Glutamatergic neuron (in vitro differentiated cells): Measurements from ENCODE around the gene ORMDL2. TPM values are rescaled to one million over a fixed set of nuclear protein-coding genes. Genes with fewer than 3 reads are reported as not detected.

Source experiments
- DNase-seq: peaks from one replicate; pipeline ENCODE4 v3.0.0; 2022
- H3K27ac Mint-ChIP-seq: one replicate; pipeline ENCODE4 v1.8.0; 2020; ENCODE audit warnings: mild to moderate bottlenecking, mixed read lengths, inconsistent platforms; ENCODE audit not compliant: unreplicated experiment
- H3K27me3 Mint-ChIP-seq: one replicate; pipeline ENCODE4 v1.8.0; 2020; ENCODE audit warnings: mild to moderate bottlenecking, moderate library complexity, mixed read lengths, inconsistent platforms; ENCODE audit not compliant: unreplicated experiment
- H3K36me3 Mint-ChIP-seq: one replicate; pipeline ENCODE4 v1.8.0; 2020; ENCODE audit warnings: mild to moderate bottlenecking, mixed read lengths, inconsistent platforms; ENCODE audit not compliant: unreplicated experiment
- H3K4me1 Mint-ChIP-seq: one replicate; pipeline ENCODE4 v1.8.0; 2020; ENCODE audit warnings: mild to moderate bottlenecking, low read depth, mixed read lengths, inconsistent platforms; ENCODE audit not compliant: unreplicated experiment
- H3K4me3 Mint-ChIP-seq: one replicate; pipeline ENCODE4 v1.8.0; 2020; ENCODE audit warnings: mild to moderate bottlenecking, mixed read lengths, inconsistent platforms; ENCODE audit not compliant: unreplicated experiment
- H3K9me3 Mint-ChIP-seq: one replicate; pipeline ENCODE4 v1.8.0; 2020; ENCODE audit warnings: mild to moderate bottlenecking, moderate library complexity, mixed read lengths, inconsistent platforms; ENCODE audit not compliant: unreplicated experiment
- total RNA-seq: library from RNA; stranded (reverse); fragmentation: NEBNext Ultra II Directional; extraction: Animal tissue kit (Norgen Biotek cat#: 25700); gene quantifications from one replicate; pipeline ENCODE4 v1.2.1, GENCODE V29; 2021; ENCODE audit not compliant: unreplicated experiment
- TF ChIP-seq, protein P1 (sequence below): fragments of 200-600 bp; sonication (generic); IDR thresholded peaks from one replicate; pipeline ENCODE4 v1.5.0; 2021; ENCODE audit not compliant: partially characterized antibody, unreplicated experiment

Gene ORMDL2
- total RNA-seq, 1 donor from 2014 or later, result 47.6 TPM

DNA sequence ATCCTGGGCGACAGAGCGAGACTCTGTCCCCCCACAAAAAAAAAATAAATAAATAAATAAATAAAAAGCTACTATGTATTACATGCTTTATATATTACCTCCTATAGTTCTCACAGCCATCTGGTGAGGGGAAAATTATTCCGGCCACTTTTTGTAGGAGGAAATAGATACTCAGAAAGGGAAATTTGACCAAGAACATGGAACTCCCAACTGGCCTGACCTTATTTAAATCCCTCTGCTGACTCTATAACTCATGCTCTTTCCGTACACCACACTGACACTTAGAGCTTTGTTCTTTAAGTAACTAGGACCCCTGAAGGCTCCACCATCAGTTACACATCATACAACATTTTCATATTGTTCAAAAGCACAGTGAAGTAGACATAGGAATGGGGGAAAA is 27.1 kb downstream of the ORMDL2 start:
- no peak for DNase-seq
- Mint-ChIP-seq H3K4me1 (peaks cover 4% of the 10 kb centered on the region), H3K36me3 (no peaks in the 10 kb centered on the region), H3K4me3 (no peak overlapping the region), H3K27me3 (peaks cover 2% of the 10 kb centered on the region), H3K27ac (no peak overlapping the region), H3K9me3 (peaks cover 2% of the 10 kb centered on the region)
- TF ChIP-seq, protein P1, sequence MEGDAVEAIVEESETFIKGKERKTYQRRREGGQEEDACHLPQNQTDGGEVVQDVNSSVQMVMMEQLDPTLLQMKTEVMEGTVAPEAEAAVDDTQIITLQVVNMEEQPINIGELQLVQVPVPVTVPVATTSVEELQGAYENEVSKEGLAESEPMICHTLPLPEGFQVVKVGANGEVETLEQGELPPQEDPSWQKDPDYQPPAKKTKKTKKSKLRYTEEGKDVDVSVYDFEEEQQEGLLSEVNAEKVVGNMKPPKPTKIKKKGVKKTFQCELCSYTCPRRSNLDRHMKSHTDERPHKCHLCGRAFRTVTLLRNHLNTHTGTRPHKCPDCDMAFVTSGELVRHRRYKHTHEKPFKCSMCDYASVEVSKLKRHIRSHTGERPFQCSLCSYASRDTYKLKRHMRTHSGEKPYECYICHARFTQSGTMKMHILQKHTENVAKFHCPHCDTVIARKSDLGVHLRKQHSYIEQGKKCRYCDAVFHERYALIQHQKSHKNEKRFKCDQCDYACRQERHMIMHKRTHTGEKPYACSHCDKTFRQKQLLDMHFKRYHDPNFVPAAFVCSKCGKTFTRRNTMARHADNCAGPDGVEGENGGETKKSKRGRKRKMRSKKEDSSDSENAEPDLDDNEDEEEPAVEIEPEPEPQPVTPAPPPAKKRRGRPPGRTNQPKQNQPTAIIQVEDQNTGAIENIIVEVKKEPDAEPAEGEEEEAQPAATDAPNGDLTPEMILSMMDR, result no peak

DNA sequence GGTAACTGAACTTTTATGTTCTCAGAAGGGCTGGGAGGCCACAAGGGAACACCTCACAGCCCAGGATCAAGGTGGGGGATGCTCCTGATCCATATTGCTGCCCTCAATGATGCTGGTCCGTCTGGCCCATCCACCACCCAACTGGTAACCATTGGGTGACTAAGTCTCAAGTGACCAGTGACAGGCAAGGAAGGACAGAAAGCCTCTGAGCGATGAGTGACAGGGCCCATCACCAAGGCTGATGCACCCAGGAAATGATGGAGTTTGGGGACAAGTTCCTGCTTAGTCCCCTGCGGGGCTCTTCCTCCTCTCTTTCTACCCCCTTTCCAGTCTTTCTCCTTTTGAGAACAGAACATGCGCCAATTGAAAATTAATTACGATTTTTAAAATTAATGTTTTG is 27.5 kb downstream of the ORMDL2 start:
- H3K36me3 Mint-ChIP-seq, result no peaks in the 10 kb centered on the region
- no peak overlapping the region for H3K27ac Mint-ChIP-seq

DNA sequence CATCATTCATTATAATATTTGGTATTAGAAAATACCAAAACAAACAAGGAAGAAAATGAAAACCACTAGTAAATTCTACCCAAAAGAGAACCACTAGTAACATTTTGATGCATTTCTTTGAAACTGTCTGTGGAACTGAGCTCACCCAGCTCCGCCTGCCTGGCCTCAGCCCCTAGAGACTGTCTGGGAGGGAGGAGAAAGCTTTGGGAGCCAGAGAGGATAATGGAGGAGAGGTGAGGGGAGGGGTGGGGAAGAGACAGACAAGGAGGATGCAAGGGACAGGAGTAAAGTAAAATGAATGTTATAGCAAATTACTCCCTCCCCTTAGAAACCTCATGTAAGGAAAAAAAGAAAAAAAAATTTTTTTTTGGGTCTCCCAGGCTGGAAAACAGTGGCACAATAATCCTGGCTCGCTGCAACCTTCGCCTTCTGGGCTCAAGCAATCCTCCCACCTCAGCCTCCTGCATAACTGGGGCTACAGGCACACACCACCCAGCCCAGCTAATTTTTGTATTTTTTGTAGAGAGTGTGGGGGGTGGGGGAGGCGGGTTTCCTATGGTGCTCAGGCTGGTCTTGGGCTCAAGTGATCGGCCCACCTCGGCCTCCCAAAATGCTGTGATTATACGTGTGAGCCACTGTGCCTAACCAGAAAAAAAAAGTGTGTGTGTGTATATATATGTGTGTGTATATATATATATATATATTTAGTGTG is 28.1 kb downstream of the ORMDL2 start:
- H3K36me3 Mint-ChIP-seq, result no peaks in the 10 kb centered on the region
- H3K27me3 Mint-ChIP-seq, result peaks cover 2% of the 10 kb centered on the region
- peak; percentile 38 for DNase-seq
- H3K9me3 Mint-ChIP-seq, result peaks cover 2% of the 10 kb centered on the region
- TF ChIP-seq, protein P1, result no peak
- H3K4me1 Mint-ChIP-seq, result peaks cover 4% of the 10 kb centered on the region
- no peak overlapping the region for H3K4me3 Mint-ChIP-seq
- H3K27ac Mint-ChIP-seq, result no peak overlapping the region

More for the DNA sequence above, 27.5 kb downstream of the ORMDL2 start:
- peaks cover 4% of the 10 kb centered on the region for H3K4me1 Mint-ChIP-seq
- no peak for DNase-seq
- H3K4me3 Mint-ChIP-seq, result no peak overlapping the region
- TF ChIP-seq, protein P1, result no peak
- peaks cover 2% of the 10 kb centered on the region for H3K9me3 Mint-ChIP-seq
- peaks cover 2% of the 10 kb centered on the region for H3K27me3 Mint-ChIP-seq

DNA sequence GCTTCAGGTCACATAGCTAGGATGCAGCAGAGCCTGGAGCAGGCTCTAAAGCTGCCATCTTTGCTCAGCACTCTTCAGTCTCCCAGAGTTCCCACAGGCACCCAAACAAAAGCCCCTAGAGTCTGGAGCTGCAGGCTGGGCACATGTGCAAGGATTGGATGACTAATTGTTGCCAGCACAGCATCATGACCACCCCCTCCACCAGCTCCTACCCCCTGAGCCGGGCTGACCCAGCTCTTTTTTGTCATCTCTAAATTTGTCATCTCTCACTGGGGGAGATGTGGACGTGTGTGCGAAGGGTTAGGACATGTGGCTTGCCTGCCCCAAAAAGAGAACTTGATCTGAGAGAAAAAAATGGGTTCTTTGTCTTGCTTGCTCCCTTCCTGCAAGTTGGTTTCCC is 29.2 kb downstream of the ORMDL2 start:
- no peak for DNase-seq
- Mint-ChIP-seq H3K9me3 (no peaks in the 10 kb centered on the region), H3K27me3 (peaks cover 2% of the 10 kb centered on the region), H3K36me3 (no peaks in the 10 kb centered on the region), H3K27ac (no peak overlapping the region), H3K4me3 (no peak overlapping the region), H3K4me1 (peaks cover 4% of the 10 kb centered on the region)
- TF ChIP-seq, protein P1, result no peak

GRCh38 chr12:55847603-55848291 is 29.9 kb downstream of the ORMDL2 start:
- no peak overlapping the region for H3K4me3 Mint-ChIP-seq
- DNase-seq, result no peak

More at GRCh38 chr12:55847603-55848291, 29.9 kb downstream of the ORMDL2 start:
- Mint-ChIP-seq H3K27me3 (peaks cover 2% of the 10 kb centered on the region), H3K9me3 (no peaks in the 10 kb centered on the region), H3K36me3 (no peaks in the 10 kb centered on the region), H3K4me1 (peaks cover 4% of the 10 kb centered on the region), H3K27ac (no peak overlapping the region)
- TF ChIP-seq, protein P1, result no peak
